Activated CD4-positive, alpha-beta memory T cell treated with anti-CD3 and anti-CD28 coated beads for 36 hours (primary cell): ENCODE results near the gene CLEC18A. TPM values are rescaled to one million over a fixed set of nuclear protein-coding genes. Genes with fewer than 3 reads are reported as not detected.
"Not testable (repeated sequence)": the region's sequence is repeated elsewhere in the genome, so short reads cannot be mapped to it uniquely, and the experiment has no call there.

Experiments
- CTCF ChIA-PET: fragments of 350-600 bp; sonication (Branson Sonifier 250); formaldehyde crosslinking; loops from one replicate; lab custom pipeline; 2021; ENCODE audit warnings: antibody characterized with exemption, inconsistent platforms; lab: Charles Lee
- POLR2A ChIA-PET: fragments of 350-600 bp; sonication (Branson Sonifier 250); formaldehyde crosslinking; loops from one replicate; lab custom pipeline; 2021; ENCODE audit warnings: antibody characterized with exemption; lab: Charles Lee
- DNase-seq: peaks from one replicate; pipeline ENCODE4 v3.0.0-alpha.2; 2020
- H3K27ac Mint-ChIP-seq: one replicate; pipeline ENCODE4 v1.8.0; 2021; ENCODE audit warnings: mixed read lengths
- H3K27me3 Mint-ChIP-seq: one replicate; pipeline ENCODE4 v1.8.0; 2021; ENCODE audit warnings: mixed read lengths
- H3K36me3 Mint-ChIP-seq: one replicate; pipeline ENCODE4 v1.8.0; 2021; ENCODE audit warnings: mixed read lengths
- H3K4me1 Mint-ChIP-seq: one replicate; pipeline ENCODE4 v1.8.0; 2021; ENCODE audit warnings: low read depth, mixed read lengths
- H3K4me3 Mint-ChIP-seq: one replicate; pipeline ENCODE4 v1.8.0; 2021; ENCODE audit warnings: mild to moderate bottlenecking, mixed read lengths
- H3K9me3 Mint-ChIP-seq: one replicate; pipeline ENCODE4 v1.8.0; 2021; ENCODE audit warnings: mixed read lengths
- intact Hi-C: fragments of 100-400 bp; cut with micrococcal nuclease; formaldehyde crosslinking; loops from one replicate; pipeline ENCODE4 v1.15.1; 2023
- total RNA-seq, 2 experiments: library from RNA; stranded (reverse); gene quantifications; one replicate each; pipeline ENCODE4 v1.2.3, GENCODE V29; 2021

CLEC18A gene
- total RNA-seq = under 1 TPM; 0.44 to 0.81 TPM

GRCh38 chr16:69951017-69951671 is at the start of gene CLEC18A:
Gene CLEC18A (plus strand): TSS chr16:69951334. CDS start chr16:69951367, 33 bp downstream.
- H3K9me3 Mint-ChIP-seq, POLR2A ChIA-PET, H3K4me1 Mint-ChIP-seq, CTCF ChIA-PET, H3K36me3 Mint-ChIP-seq, H3K4me3 Mint-ChIP-seq, intact Hi-C loops, H3K27ac Mint-ChIP-seq, DNase-seq, H3K27me3 Mint-ChIP-seq: not testable (repeated sequence)

GRCh38 chr16:69903865-69904415 is 47.2 kb upstream of the CLEC18A start:
- no peak for DNase-seq
- no peaks in the 10 kb centered on the region for H3K4me1 Mint-ChIP-seq
- H3K4me3 Mint-ChIP-seq = no peak overlapping the region
- H3K9me3 Mint-ChIP-seq = no peaks in the 10 kb centered on the region
- peaks cover 5% of the 10 kb centered on the region for H3K36me3 Mint-ChIP-seq
- intact Hi-C loops = no loop called here
- ChIA-PET CTCF (interaction anchor here (1.0 kb wide), 1 partner anchor 26 kb away, joined by 3 read pairs; no protein-coding TSS in a partner anchor), POLR2A (no interaction called here)
- no peak overlapping the region for H3K27ac Mint-ChIP-seq
- H3K27me3 Mint-ChIP-seq = no peaks in the 10 kb centered on the region

DNA sequence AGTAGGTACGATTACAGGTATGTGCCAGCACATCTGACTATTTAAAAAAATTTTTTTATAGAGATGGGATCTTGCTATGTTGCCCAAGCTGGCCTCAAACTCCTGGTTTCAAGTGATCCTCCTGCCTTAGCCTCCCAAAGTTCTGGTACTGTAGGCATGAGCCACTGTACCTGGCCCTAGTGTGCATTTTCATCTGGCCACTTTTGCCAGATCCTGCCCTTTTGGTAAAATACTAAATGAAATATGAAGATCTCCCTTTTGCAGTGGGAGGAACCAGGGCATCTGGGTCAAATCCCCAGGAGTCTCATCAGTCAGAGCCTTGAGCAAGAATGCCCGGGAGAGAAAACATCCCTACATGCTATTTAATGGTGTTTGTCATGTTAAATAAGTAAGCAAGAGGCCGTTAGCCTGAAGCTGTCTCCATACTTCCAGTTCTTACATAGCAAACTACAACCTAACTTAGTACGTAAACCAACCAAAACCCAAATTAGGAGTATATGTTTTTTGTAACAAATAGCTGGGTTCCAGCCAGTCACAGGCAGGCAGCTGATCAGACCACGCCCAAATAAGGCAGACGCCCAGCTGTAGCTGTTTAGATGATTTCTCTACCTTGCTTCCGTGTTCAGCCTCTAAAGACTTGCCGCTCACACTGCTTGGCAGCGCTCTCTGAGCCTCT is 46.5 kb upstream of the CLEC18A start:
- POLR2A ChIA-PET = no interaction called here
- H3K9me3 Mint-ChIP-seq = no peaks in the 10 kb centered on the region
- intact Hi-C loops = no loop called here
- CTCF ChIA-PET = no interaction called here
- no peaks in the 10 kb centered on the region for H3K27me3 Mint-ChIP-seq
- H3K27ac Mint-ChIP-seq = no peak overlapping the region
- peaks cover 5% of the 10 kb centered on the region for H3K36me3 Mint-ChIP-seq
- H3K4me1 Mint-ChIP-seq = no peaks in the 10 kb centered on the region
- H3K4me3 Mint-ChIP-seq = no peak overlapping the region
- no peak for DNase-seq

GRCh38 chr16:69905171-69905555 is 46.0 kb upstream of the CLEC18A start:
- Mint-ChIP-seq H3K9me3 (no peaks in the 10 kb centered on the region), H3K27ac (no peak overlapping the region), H3K4me3 (no peak overlapping the region), H3K36me3 (peaks cover 5% of the 10 kb centered on the region), H3K27me3 (no peaks in the 10 kb centered on the region), H3K4me1 (no peaks in the 10 kb centered on the region)
- intact Hi-C loops = no loop called here
- CTCF ChIA-PET = interaction anchor here (1.6 kb wide), 1 partner anchor 25 kb away, joined by 9 read pairs; no protein-coding TSS in a partner anchor
- no peak for DNase-seq
- POLR2A ChIA-PET = no interaction called here

DNA sequence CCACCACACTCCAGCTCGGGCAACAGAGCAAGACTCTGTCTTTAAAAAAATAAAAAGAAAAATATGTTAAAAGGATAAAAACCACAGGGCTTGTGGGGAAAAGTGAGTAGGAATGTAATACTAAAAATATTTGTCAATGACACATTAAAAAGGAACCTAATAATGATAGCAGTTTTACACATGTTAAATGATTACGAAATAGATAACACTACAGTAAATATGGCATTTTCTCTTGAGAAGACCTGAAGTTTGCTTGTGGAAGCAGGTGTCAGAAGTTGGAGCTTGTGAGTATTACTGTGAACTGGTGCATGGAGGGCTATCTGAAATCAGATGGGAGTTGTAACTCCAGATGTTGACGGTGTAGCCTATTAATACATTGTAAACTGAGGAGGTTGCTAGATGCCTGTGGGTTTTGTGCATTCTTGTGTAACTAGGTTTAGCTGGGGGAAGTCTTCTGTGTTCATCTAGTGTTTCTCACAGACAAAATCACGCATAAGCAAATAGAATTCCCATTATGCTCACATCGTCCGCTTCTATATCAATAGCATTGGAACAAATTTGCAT is 44.2 kb upstream of the CLEC18A start:
- H3K27me3 Mint-ChIP-seq = no peaks in the 10 kb centered on the region
- intact Hi-C loops = no loop called here
- H3K27ac Mint-ChIP-seq = no peak overlapping the region
- peaks cover 1% of the 10 kb centered on the region for H3K36me3 Mint-ChIP-seq
- ChIA-PET POLR2A (no interaction called here), CTCF (interaction anchor here (1.6 kb wide), 1 partner anchor 24 kb away, joined by 9 read pairs; no protein-coding TSS in a partner anchor)
- H3K4me3 Mint-ChIP-seq = no peak overlapping the region
- H3K4me1 Mint-ChIP-seq = no peaks in the 10 kb centered on the region
- no peak for DNase-seq
- H3K9me3 Mint-ChIP-seq = no peaks in the 10 kb centered on the region

GRCh38 chr16:69909043-69909442 is 42.1 kb upstream of the CLEC18A start:
- DNase-seq = no peak
- Mint-ChIP-seq H3K4me1 (no peaks in the 10 kb centered on the region), H3K4me3 (no peak overlapping the region), H3K36me3 (peaks cover 2% of the 10 kb centered on the region), H3K27me3 (no peaks in the 10 kb centered on the region), H3K27ac (no peak overlapping the region), H3K9me3 (no peaks in the 10 kb centered on the region)
- ChIA-PET POLR2A (no interaction called here), CTCF (interaction anchor here (2.1 kb wide), 1 partner anchor 21 kb away, joined by 8 read pairs; no protein-coding TSS in a partner anchor)
- intact Hi-C loops = no loop called here

GRCh38 chr16:69909760-69910159 is 41.4 kb upstream of the CLEC18A start:
- no peaks in the 10 kb centered on the region for H3K27me3 Mint-ChIP-seq
- intact Hi-C loops = no loop called here
- CTCF ChIA-PET = interaction anchor here (2.1 kb wide), 1 partner anchor 21 kb away, joined by 8 read pairs; no protein-coding TSS in a partner anchor
- no peak for DNase-seq
- H3K4me1 Mint-ChIP-seq = no peaks in the 10 kb centered on the region
- H3K4me3 Mint-ChIP-seq = no peak overlapping the region
- H3K27ac Mint-ChIP-seq = no peak overlapping the region
- H3K9me3 Mint-ChIP-seq = no peaks in the 10 kb centered on the region
- H3K36me3 Mint-ChIP-seq = peaks cover 2% of the 10 kb centered on the region
- POLR2A ChIA-PET = no interaction called here

DNA sequence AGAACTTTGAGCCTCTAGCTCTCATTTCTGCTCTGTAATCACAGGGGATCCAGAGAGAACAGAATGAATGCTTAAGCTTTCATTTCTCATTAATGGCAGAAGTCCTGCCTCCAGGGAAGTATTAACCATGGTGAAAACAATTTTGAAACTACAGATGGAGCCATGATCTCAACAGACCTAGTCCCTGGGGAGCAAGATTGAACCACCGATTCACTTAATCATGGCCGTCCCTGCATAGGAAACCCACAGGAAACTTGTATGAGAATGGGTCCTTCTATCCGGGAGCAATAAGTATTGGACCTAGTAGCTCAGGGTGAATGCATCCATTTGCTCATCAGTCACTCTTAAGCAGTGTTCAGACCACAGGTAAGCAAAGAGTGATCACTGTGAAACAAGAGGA is 40.2 kb upstream of the CLEC18A start:
- peaks cover 2% of the 10 kb centered on the region for H3K36me3 Mint-ChIP-seq
- CTCF ChIA-PET = interaction anchor here (0.6 to 2.1 kb wide), 2 partner anchors 20 to 826 kb away, joined by 5 to 8 read pairs; no protein-coding TSS in a partner anchor

GRCh38 chr16:69916462-69916861 is 34.7 kb upstream of the CLEC18A start:
- H3K4me3 Mint-ChIP-seq = no peak overlapping the region
- no peak overlapping the region for H3K27ac Mint-ChIP-seq
- DNase-seq = no peak
- intact Hi-C loops = no loop called here
- H3K4me1 Mint-ChIP-seq = no peaks in the 10 kb centered on the region
- no peaks in the 10 kb centered on the region for H3K9me3 Mint-ChIP-seq
- ChIA-PET CTCF (no interaction called here), POLR2A (interaction anchor here (0.6 kb wide), 1 partner anchor 175 kb away, joined by 3 read pairs; no protein-coding TSS in a partner anchor)
- H3K27me3 Mint-ChIP-seq = no peaks in the 10 kb centered on the region
- peaks cover 4% of the 10 kb centered on the region for H3K36me3 Mint-ChIP-seq

More for the DNA sequence above, 40.2 kb upstream of the CLEC18A start:
- H3K4me1 Mint-ChIP-seq = no peaks in the 10 kb centered on the region
- POLR2A ChIA-PET = no interaction called here
- no peaks in the 10 kb centered on the region for H3K9me3 Mint-ChIP-seq
- no peak for DNase-seq
- intact Hi-C loops = no loop called here
- H3K27ac Mint-ChIP-seq = no peak overlapping the region
- H3K27me3 Mint-ChIP-seq = no peaks in the 10 kb centered on the region
- H3K4me3 Mint-ChIP-seq = no peak overlapping the region

DNA sequence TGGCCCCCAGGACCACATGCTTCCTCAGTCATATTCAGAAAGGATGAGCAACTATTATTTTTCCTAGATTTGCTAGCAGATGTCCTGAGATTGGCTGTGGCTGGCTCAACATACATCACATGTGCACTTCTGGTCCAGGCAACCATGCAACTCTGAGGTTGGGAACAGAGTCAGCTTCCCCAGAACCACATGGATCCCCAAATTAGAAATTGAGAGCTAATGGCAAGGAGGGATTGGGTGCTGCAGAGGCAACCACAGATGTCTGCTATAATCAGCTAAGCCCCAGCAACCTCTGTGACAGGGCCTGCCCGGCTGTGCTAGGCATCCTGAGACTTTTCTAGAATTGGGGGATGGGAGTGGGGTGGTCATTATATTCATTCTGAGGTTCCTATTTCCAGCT is 33.8 kb upstream of the CLEC18A start:
- Mint-ChIP-seq H3K36me3 (peaks cover 4% of the 10 kb centered on the region), H3K27me3 (no peaks in the 10 kb centered on the region), H3K4me3 (no peak overlapping the region)

GRCh38 chr16:69917739-69918138 is 33.4 kb upstream of the CLEC18A start:
- Mint-ChIP-seq H3K4me1 (no peaks in the 10 kb centered on the region), H3K9me3 (no peaks in the 10 kb centered on the region), H3K4me3 (no peak overlapping the region), H3K27me3 (no peaks in the 10 kb centered on the region), H3K27ac (no peak overlapping the region), H3K36me3 (peaks cover 2% of the 10 kb centered on the region)
- POLR2A ChIA-PET = no interaction called here
- CTCF ChIA-PET = interaction anchor here (2.4 kb wide), 1 partner anchor 13 kb away, joined by 10 read pairs; no protein-coding TSS in a partner anchor
- no peak for DNase-seq
- intact Hi-C loops = no loop called here

More for the DNA sequence above, 33.8 kb upstream of the CLEC18A start:
- intact Hi-C loops = no loop called here
- CTCF ChIA-PET = interaction anchor here (2.4 kb wide), 1 partner anchor 13 kb away, joined by 10 read pairs; no protein-coding TSS in a partner anchor
- H3K27ac Mint-ChIP-seq = no peak overlapping the region
- POLR2A ChIA-PET = no interaction called here
- no peak for DNase-seq
- no peaks in the 10 kb centered on the region for H3K9me3 Mint-ChIP-seq
- H3K4me1 Mint-ChIP-seq = no peaks in the 10 kb centered on the region

GRCh38 chr16:69918241-69918640 is 32.9 kb upstream of the CLEC18A start:
- Mint-ChIP-seq H3K36me3 (peaks cover 2% of the 10 kb centered on the region), H3K4me1 (no peaks in the 10 kb centered on the region), H3K9me3 (no peaks in the 10 kb centered on the region), H3K27me3 (no peaks in the 10 kb centered on the region), H3K27ac (no peak overlapping the region), H3K4me3 (no peak overlapping the region)
- intact Hi-C loops = no loop called here
- DNase-seq = no peak
- ChIA-PET POLR2A (no interaction called here), CTCF (interaction anchor here (2.4 kb wide), 1 partner anchor 12 kb away, joined by 10 read pairs; no protein-coding TSS in a partner anchor)
